Mucosa of rectum (tissue), 2 donors: ENCODE data around the gene HEMK1.

Experiments
- H3K27ac ChIP-seq, 2 donors: one replicate each; pipeline ENCODE4 v1.7.0; 2013; ENCODE audit warnings: inconsistent platforms in 2 of 2, low read depth in 2 of 2, low read length in 2 of 2
- H3K27me3 ChIP-seq, 2 donors: one replicate each; pipeline ENCODE4 v1.7.0; 2013; ENCODE audit warnings: low read length in 2 of 2; ENCODE audit not compliant: control insufficient read depth in 2 of 2, insufficient read depth in 2 of 2
- H3K36me3 ChIP-seq, 2 donors: one replicate each; pipeline ENCODE4 v1.7.0; 2013; ENCODE audit warnings: low read length in 2 of 2; ENCODE audit not compliant: control insufficient read depth in 2 of 2, insufficient read depth in 2 of 2
- H3K4me1 ChIP-seq, 2 donors: one replicate each; pipeline ENCODE4 v1.7.0; 2013; ENCODE audit warnings: low read length in 2 of 2, mild to moderate bottlenecking in 1 of 2; ENCODE audit not compliant: control insufficient read depth in 2 of 2, insufficient read depth in 2 of 2
- H3K4me3 ChIP-seq, 2 donors: one replicate each; pipeline ENCODE4 v1.7.0; 2013; ENCODE audit warnings: low read length in 2 of 2
- H3K9ac ChIP-seq, 2 donors: one replicate each; pipeline ENCODE4 v1.7.0; 2013; ENCODE audit warnings: low read length in 2 of 2, low read depth in 1 of 2, mild to moderate bottlenecking in 1 of 2
- H3K9me3 ChIP-seq, 2 donors: one replicate each; pipeline ENCODE4 v1.7.0; 2013; ENCODE audit warnings: low read length in 2 of 2; ENCODE audit not compliant: control insufficient read depth in 2 of 2
- donor health status: healthy.
- donor health status: Normal muscosa, but diverticular disease.

Gene HEMK1

DNA sequence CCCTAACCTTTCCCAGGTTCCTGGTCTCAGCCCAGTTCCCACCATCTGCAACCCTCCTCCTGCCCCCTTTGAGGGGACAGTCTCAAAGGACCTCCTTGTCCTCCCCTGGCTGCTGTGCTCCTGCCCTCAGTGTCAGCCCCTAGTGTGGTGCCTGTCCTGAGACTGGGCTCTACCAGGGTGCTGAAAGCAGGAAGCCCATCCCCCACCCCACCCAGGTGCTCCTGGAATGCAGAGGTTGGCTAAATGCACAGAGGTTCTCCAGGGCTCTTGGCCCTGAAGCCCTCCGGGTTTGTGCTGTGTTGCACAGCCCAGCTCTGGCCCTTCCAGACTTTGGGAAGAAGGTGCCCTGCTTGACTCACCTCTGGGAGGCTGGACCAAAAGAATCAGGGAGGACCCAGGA is 23.5 kb upstream of the HEMK1 start:
- no peaks in the 10 kb centered on the region for H3K4me1 ChIP-seq
- no peaks in the 10 kb centered on the region for H3K36me3 ChIP-seq
- no peak overlapping the region for H3K4me3 ChIP-seq
- no peaks in the 10 kb centered on the region for H3K9me3 ChIP-seq
- no peaks in the 10 kb centered on the region for H3K27me3 ChIP-seq
- H3K27ac ChIP-seq = no peak overlapping the region
- H3K9ac ChIP-seq = no peak overlapping the region

GRCh38 chr3:50549226-50549625 is 20.1 kb upstream of the HEMK1 start:
- no peaks in the 10 kb centered on the region for H3K4me1 ChIP-seq
- no peak overlapping the region for H3K27ac ChIP-seq
- H3K4me3 ChIP-seq = no peak overlapping the region
- H3K36me3 ChIP-seq = no peaks in the 10 kb centered on the region
- H3K9ac ChIP-seq = no peak overlapping the region
- H3K9me3 ChIP-seq = no peaks in the 10 kb centered on the region
- no peaks in the 10 kb centered on the region for H3K27me3 ChIP-seq

GRCh38 chr3:50550079-50550736 is 19.1 kb upstream of the HEMK1 start:
- Histone ChIP-seq H3K4me1 (no peaks in the 10 kb centered on the region), H3K9me3 (no peaks in the 10 kb centered on the region), H3K27me3 (no peaks in the 10 kb centered on the region), H3K4me3 (no peak overlapping the region), H3K9ac (no peak overlapping the region), H3K27ac (no peak overlapping the region), H3K36me3 (no peaks in the 10 kb centered on the region)

GRCh38 chr3:50551054-50551659 is 18.2 kb upstream of the HEMK1 start:
- Histone ChIP-seq H3K4me3 (no peak overlapping the region), H3K27me3 (no peaks in the 10 kb centered on the region), H3K9ac (no peak overlapping the region), H3K4me1 (no peaks in the 10 kb centered on the region), H3K36me3 (no peaks in the 10 kb centered on the region), H3K9me3 (no peaks in the 10 kb centered on the region), H3K27ac (no peak overlapping the region)

- H3K9me3 ChIP-seq = no peaks in the 10 kb centered on the region
- no peak overlapping the region for H3K27ac ChIP-seq
- H3K4me1 ChIP-seq = no peaks in the 10 kb centered on the region
- no peak overlapping the region for H3K4me3 ChIP-seq
- no peak overlapping the region for H3K9ac ChIP-seq
- H3K36me3 ChIP-seq = no peaks in the 10 kb centered on the region
- H3K27me3 ChIP-seq = no peaks in the 10 kb centered on the region
These were observed 17.5 kb upstream of the HEMK1 start for GRCh38 chr3:50551681-50552435.

DNA sequence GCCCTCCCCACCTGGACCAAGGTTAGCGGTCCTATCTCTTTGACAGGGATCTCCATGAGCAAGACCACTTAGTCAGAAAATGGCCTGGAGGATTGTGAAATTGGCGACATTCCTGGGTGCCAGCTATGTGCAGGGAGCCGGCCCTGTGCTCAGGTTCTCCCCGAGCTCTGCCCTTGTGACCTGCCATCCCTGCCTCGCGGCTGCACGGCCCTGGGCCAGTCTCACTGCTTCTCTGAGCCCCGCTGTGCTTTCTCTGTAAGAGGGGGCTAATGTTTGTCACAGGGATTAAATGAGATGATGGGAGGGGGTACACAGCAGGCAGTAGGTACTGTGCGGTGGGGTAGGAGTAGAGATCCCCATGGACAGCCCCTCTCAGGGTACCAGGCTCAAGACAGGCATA is 16.7 kb upstream of the HEMK1 start:
- no peak overlapping the region for H3K27ac ChIP-seq
- no peaks in the 10 kb centered on the region for H3K27me3 ChIP-seq
- H3K4me1 ChIP-seq = no peaks in the 10 kb centered on the region
- no peaks in the 10 kb centered on the region for H3K36me3 ChIP-seq
- no peaks in the 10 kb centered on the region for H3K9me3 ChIP-seq
- H3K4me3 ChIP-seq = no peak overlapping the region
- no peak overlapping the region for H3K9ac ChIP-seq

- H3K36me3 ChIP-seq = no peaks in the 10 kb centered on the region
These were observed 14.8 kb upstream of the HEMK1 start for GRCh38 chr3:50554553-50554952.

GRCh38 chr3:50557106-50557505 is 12.2 kb upstream of the HEMK1 start:
- Histone ChIP-seq H3K9ac (no peak overlapping the region), H3K4me3 (no peak overlapping the region), H3K27me3 (no peaks in the 10 kb centered on the region), H3K9me3 (no peaks in the 10 kb centered on the region), H3K27ac (no peak overlapping the region), H3K36me3 (no peaks in the 10 kb centered on the region), H3K4me1 (no peaks in the 10 kb centered on the region)

More at GRCh38 chr3:50554553-50554952, 14.8 kb upstream of the HEMK1 start:
- Histone ChIP-seq H3K4me1 (no peaks in the 10 kb centered on the region), H3K4me3 (no peak overlapping the region), H3K27ac (no peak overlapping the region), H3K27me3 (no peaks in the 10 kb centered on the region), H3K9ac (no peak overlapping the region), H3K9me3 (no peaks in the 10 kb centered on the region)

DNA sequence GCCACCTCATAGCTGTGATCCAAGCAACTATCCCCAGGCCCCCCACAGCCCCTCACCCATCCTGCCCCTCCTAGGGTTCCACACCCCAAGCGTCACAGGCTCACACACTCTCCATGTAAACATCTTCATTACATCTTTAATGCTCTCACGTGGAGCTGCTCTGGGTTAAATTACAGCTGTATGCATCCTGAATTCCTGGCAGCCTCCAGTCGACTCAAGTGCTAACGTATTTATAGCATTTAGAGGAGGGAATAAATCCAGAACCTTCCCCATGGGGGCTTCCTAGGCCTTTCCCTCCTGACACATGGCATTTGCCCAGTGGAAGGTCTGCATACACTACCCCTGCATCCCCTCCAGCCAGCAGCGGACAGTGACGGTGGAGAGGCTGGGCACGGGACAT is 11.4 kb upstream of the HEMK1 start:
- H3K4me3 ChIP-seq = no peak overlapping the region
- no peak overlapping the region for H3K9ac ChIP-seq
- no peak overlapping the region for H3K27ac ChIP-seq
- H3K9me3 ChIP-seq = no peaks in the 10 kb centered on the region
- H3K27me3 ChIP-seq = no peaks in the 10 kb centered on the region
- H3K4me1 ChIP-seq = no peaks in the 10 kb centered on the region
- no peaks in the 10 kb centered on the region for H3K36me3 ChIP-seq

DNA sequence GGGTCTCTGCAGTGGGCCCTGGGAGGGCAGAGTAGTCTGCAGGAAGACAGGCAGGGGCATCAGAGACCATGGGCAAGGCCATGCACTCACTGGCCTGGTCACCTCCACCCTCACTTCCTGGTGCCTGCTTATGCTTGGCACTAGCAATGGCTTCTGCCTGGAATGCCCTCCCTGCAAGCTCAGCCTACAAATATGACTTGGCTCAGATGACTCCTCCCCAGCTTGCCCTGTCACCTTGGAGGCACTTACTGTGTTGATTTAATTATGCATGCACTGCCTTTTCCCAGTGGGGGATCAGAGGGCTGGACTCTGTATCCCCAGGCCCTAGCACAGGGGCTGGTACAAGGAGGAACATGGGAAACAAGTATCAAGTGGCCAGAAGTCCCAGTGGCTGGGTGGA is 9.6 kb upstream of the HEMK1 start:
- no peaks in the 10 kb centered on the region for H3K9me3 ChIP-seq
- no peaks in the 10 kb centered on the region for H3K36me3 ChIP-seq
- H3K27ac ChIP-seq = no peak overlapping the region
- no peak overlapping the region for H3K9ac ChIP-seq
- no peak overlapping the region for H3K4me3 ChIP-seq
- no peaks in the 10 kb centered on the region for H3K4me1 ChIP-seq
- no peaks in the 10 kb centered on the region for H3K27me3 ChIP-seq
